ENCODE results near the gene FBXL13.

Gene FBXL13

DNA sequence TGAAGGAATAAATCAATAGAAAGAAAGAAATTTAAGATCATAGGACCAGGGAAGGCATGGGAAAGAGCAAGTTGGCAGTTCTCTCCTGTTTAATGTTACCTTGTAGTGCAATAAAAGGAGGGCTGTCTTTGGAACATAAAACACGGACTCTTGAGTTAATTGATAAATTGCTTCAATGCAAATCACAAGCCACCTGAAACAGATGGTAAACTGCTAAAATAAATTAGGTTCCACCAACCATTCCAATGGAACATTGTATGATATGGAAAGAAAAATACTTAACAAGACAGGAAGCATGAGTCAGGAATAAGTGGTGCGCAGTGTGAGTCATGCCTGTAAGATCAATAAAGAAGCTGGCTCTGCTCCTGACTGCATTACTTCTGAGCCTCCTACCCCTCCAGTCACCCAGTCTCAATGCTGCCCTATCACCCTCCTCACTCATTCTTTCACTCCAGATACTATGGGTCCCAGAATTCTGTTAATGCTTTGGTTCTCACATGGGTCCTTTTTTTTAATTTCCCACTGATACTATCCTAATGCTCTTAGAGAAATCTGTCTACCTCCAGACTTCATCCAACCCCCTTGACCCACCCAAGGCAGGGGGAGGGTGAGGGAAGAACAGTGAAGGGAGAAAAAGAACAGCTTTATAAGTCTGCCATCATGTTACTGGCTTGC lies 82.9 kb downstream of the FBXL13 start:
- no peak overlapping the region for H3K27ac ChIP-seq
- TF ChIP-seq CTCF (conservative IDR thresholded peaks at IDR 0.05): no peak

DNA sequence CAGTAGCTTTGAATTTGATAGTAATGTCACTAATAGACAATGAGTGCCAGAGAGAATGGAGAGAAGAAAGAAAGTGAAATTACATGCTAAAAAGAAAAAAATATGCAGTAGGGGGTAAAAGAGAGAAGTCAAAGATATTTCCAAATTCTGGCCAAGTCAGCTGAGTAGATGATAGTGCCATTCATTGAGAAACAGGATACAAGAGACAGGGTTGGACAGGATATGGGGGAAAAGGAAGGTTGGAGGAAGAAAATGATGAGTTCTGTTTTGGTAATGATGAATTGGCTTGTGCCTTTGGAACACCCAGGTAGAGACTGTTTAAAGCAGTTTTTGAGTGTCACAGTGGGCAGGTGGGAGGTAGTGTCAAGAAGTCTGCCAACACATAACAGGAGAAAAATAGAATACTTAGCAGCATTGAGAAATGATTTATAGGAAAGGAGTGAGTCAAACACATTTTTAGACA lies 83.5 kb downstream of the FBXL13 start:
- H3K27ac ChIP-seq: no peak overlapping the region
- no peak for TF ChIP-seq CTCF (conservative IDR thresholded peaks at IDR 0.05)

DNA sequence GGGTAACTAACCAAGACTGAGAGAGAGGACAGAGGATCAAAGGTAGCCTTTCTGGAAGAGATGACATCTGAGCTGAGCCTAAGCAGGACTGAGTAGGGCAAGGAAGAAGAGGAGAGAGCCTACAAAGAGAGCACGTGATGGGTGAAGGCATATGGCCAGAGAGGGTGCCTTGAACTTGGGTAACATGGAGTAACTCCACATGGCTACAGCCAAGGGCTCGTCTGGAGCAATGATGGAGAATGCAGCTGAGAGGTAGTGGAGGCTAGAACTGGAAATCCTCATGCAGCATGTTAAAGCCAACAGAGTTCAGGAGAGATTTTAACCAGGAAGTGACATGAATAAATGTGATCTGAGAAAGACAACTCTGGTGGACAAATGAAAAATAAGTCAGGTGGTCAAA lies 84.0 kb downstream of the FBXL13 start:
- TF ChIP-seq CTCF (conservative IDR thresholded peaks at IDR 0.05): no peak
- no peak overlapping the region for H3K27ac ChIP-seq

DNA sequence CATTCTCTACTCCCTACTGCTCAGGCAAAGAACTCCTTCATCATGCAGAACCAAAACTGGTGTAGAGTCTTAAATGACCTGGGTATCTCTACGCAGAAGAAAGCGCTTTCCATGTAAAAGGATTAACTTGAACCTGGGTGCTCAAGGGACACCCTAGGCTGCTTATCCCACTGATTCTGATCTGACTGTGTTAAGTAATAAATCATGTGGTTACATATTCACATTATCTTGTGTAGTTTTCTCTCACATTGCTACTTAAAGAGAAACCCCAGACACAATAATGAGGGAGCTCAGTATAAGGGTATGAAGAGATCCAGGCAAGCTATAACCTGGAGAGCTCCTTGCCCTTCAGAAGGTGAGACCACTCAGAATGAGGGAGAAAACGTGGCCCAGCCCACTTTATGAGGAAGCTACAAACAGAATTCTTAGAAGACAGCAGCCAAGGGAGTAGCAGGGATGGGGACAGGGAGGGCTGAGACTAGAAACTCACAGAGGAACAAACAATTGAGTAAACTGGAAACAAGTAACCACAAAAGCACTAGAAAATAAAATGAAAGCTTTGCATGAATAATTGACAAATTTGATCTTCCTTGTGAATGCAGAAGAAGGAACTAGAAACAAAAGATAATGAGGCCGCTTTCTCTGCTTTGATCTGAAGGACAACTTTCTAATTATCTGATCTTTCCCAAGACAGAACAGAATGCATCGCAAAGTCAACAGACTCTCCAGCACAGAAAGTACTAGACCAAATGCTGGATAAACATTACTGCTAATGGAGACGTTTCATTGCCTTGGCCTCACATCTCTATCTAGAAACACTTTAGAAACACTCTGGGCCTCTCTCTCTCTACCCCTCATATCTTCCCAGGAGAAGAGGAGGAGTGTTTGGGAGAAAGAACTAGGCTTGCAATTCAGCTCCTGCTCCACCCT lies 85.7 kb downstream of the FBXL13 start:
- H3K27ac ChIP-seq: peak overlapping the region; percentile 67
- no peak for TF ChIP-seq CTCF (conservative IDR thresholded peaks at IDR 0.05)

DNA sequence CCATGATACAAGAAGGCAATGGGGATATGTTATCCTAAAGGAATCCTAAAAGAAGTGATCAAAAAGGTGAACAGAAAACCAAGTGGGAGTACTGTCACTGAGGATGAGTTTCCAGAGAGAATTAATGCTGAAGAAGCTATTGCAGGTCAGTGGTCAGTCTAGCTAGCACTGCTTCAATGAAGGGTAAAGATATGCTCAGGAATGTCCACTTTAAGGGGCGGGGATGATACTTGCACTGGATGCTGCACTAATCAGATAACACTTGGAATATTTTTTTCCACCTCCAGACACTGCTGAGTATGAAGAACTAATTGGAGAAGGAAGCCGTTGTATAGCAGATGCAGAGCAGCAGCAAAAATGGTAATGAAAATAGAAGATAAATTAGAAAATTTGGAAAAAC lies 86.5 kb downstream of the FBXL13 start:
- H3K27ac ChIP-seq: peak overlapping the region; percentile 67
- no peak for TF ChIP-seq CTCF (conservative IDR thresholded peaks at IDR 0.05)

GRCh38 chr7:102985176-102985783 lies 89.3 kb downstream of the FBXL13 start:
- no peak for TF ChIP-seq CTCF (conservative IDR thresholded peaks at IDR 0.05)

DNA sequence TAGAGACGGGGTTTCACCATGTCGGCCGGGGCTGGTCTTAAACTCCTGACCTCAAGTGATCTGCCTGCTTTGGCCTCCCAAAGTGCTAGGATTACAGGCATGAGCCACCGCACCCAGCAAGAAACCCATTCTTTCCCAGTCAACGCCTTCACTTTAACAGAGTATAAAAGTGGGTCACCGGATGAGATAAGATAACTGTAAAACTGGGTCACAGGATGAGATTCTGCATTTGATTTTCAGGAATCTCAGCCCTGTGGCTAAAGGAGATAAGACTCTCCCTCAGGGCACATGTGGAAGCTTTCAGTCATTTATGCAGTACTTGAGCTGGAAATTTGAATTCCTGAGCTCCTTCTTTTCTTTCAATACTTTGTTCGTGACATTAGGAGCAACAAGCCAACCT lies 91.0 kb downstream of the FBXL13 start:
- no peak for TF ChIP-seq CTCF (conservative IDR thresholded peaks at IDR 0.05)
- H3K27ac ChIP-seq: no peak overlapping the region

More at GRCh38 chr7:102985176-102985783, 89.3 kb downstream of the FBXL13 start:
- H3K27ac ChIP-seq: no peak overlapping the region
